SIG-M5 (cell line): ENCODE data around the gene RABEP1.

ENCODE experiments used
- DNase-seq: peaks from one replicate; lab custom pipeline; 2025; lab: John Stamatoyannopoulos, UW

The RABEP1 gene

GRCh38 chr17:5364156-5364555, 82.1 kb downstream of the RABEP1 start:
- no peak for DNase-seq

- DNase-seq, result no peak
Observed at GRCh38 chr17:5364696-5365095, 82.6 kb downstream of the RABEP1 start.

- no peak for DNase-seq
Observed at GRCh38 chr17:5365831-5366230, 83.7 kb downstream of the RABEP1 start.

- no peak for DNase-seq
Observed at GRCh38 chr17:5370411-5370810, 88.3 kb downstream of the RABEP1 start.

- DNase-seq, result no peak
Observed at GRCh38 chr17:5373112-5373511, 91.0 kb downstream of the RABEP1 start.

GRCh38 chr17:5378566-5379207, 96.6 kb downstream of the RABEP1 start:
- no peak for DNase-seq

GRCh38 chr17:5379351-5380107, 97.4 kb downstream of the RABEP1 start:
- DNase-seq, result no peak

- DNase-seq, result no peak
Observed at GRCh38 chr17:5380491-5381135, 98.5 kb downstream of the RABEP1 start.

- DNase-seq, result no peak
Observed at GRCh38 chr17:5381542-5381941, 99.5 kb downstream of the RABEP1 start.

- DNase-seq, result no peak
Observed at GRCh38 chr17:5391678-5392077, 109.6 kb downstream of the RABEP1 start.

GRCh38 chr17:5396612-5397011, 114.5 kb downstream of the RABEP1 start:
- no peak for DNase-seq

GRCh38 chr17:5399767-5400166, 117.7 kb downstream of the RABEP1 start:
- DNase-seq, result no peak

GRCh38 chr17:5405400-5405799, 123.3 kb downstream of the RABEP1 start:
- no peak for DNase-seq

GRCh38 chr17:5408186-5408585, 126.1 kb downstream of the RABEP1 start:
- DNase-seq, result no peak

GRCh38 chr17:5410594-5411272, 128.6 kb downstream of the RABEP1 start:
- no peak for DNase-seq

GRCh38 chr17:5413682-5414081, 131.6 kb downstream of the RABEP1 start:
- peak; percentile 9 for DNase-seq

GRCh38 chr17:5416901-5417300, 134.8 kb downstream of the RABEP1 start:
- no peak for DNase-seq

- DNase-seq, result no peak
Observed at GRCh38 chr17:5418858-5419355, 136.8 kb downstream of the RABEP1 start.

- DNase-seq, result peak; percentile 81
Observed at GRCh38 chr17:5419356-5419958, 137.4 kb downstream of the RABEP1 start, which contains the start of gene NUP88. TSS of gene NUP88 (minus strand) at chr17:5419662. CDS start at chr17:5419650, 12 bp downstream.

- DNase-seq, result peak; percentile 81
Observed at GRCh38 chr17:5419959-5420653, 138.0 kb downstream of the RABEP1 start, which contains the start of gene RPAIN. TSS of gene RPAIN (plus strand) at chr17:5420182. CDS start at chr17:5420211, 29 bp downstream.

GRCh38 chr17:5422505-5422904, 140.4 kb downstream of the RABEP1 start:
- DNase-seq, result no peak
